ENCODE results near the gene HDAC4. TPM values are rescaled to one million over a fixed set of nuclear protein-coding genes. Genes with fewer than 3 reads are reported as not detected.

Gene HDAC4
- total and polyA plus RNA-seq, 3 donors from 2014 or later = 29.0 to 67.5 (median 58.7) TPM

- H3K4me1 ChIP-seq = peaks cover 43% of the 10 kb centered on the region
- peak; percentile 3 for DNase-seq
- WGBS, 2 donors = 87 to 89% methylated on average over 6 of the region's 6 CpGs
- TF ChIP-seq POLR2A (IDR thresholded peaks at IDR 0.05) (no peak), CTCF (IDR thresholded peaks at IDR 0.05) (no peak)
- no peak overlapping the region for H3K4me3 ChIP-seq
- H3K9me3 ChIP-seq = no peaks in the 10 kb centered on the region
- no peaks in the 10 kb centered on the region for H3K36me3 ChIP-seq (ENCODE audit: low read depth, missing control alignments)
- H3K27ac ChIP-seq = peak overlapping the region in 1 of 2 donors; percentile 62
- intact Hi-C loops (cut with DNase I; ENCODE audit: low total_unique reads) = no loop called here
- H3K27me3 ChIP-seq = no peaks in the 10 kb centered on the region
These were observed 111.3 kb downstream of the HDAC4 start for GRCh38 chr2:239289545-239289944.

GRCh38 chr2:239288951-239289511 is 111.8 kb downstream of the HDAC4 start:
- DNase-seq = no peak
- intact Hi-C loops (cut with DNase I; ENCODE audit: low total_unique reads) = no loop called here
- 32 to 34% methylated on average over 7 of the region's 7 CpGs for WGBS, 2 donors
- no peaks in the 10 kb centered on the region for H3K27me3 ChIP-seq
- H3K36me3 ChIP-seq (ENCODE audit: low read depth, missing control alignments) = no peaks in the 10 kb centered on the region
- H3K4me3 ChIP-seq = no peak overlapping the region
- TF ChIP-seq POLR2A (IDR thresholded peaks at IDR 0.05) (no peak), CTCF (IDR thresholded peaks at IDR 0.05) (no peak)
- H3K27ac ChIP-seq = peak overlapping the region in 1 of 2 donors; percentile 62
- H3K9me3 ChIP-seq = no peaks in the 10 kb centered on the region
- H3K4me1 ChIP-seq = peaks cover 39% of the 10 kb centered on the region

- no peaks in the 10 kb centered on the region for H3K27me3 ChIP-seq
- TF ChIP-seq CTCF (IDR thresholded peaks at IDR 0.05) (no peak), POLR2A (IDR thresholded peaks at IDR 0.05) (no peak)
- no peak overlapping the region for H3K4me3 ChIP-seq
- peak overlapping the region in 1 of 2 donors; percentile 62 for H3K27ac ChIP-seq
- DNase-seq = no peak
- H3K4me1 ChIP-seq = peaks cover 37% of the 10 kb centered on the region
- intact Hi-C loops (cut with DNase I; ENCODE audit: low total_unique reads) = no loop called here
- H3K36me3 ChIP-seq (ENCODE audit: low read depth, missing control alignments) = no peaks in the 10 kb centered on the region
- WGBS, 2 donors = 41 to 43% methylated on average over 4 of the region's 4 CpGs
- H3K9me3 ChIP-seq = no peaks in the 10 kb centered on the region
These were observed 112.6 kb downstream of the HDAC4 start for GRCh38 chr2:239288237-239288636.

- DNase-seq = no peak
- 46 to 51% methylated on average over 5 of the region's 5 CpGs for WGBS, 2 donors
- Histone ChIP-seq H3K4me3 (no peak overlapping the region), H3K36me3 (ENCODE audit: low read depth, missing control alignments) (no peaks in the 10 kb centered on the region), H3K9me3 (no peaks in the 10 kb centered on the region), H3K27ac (peak overlapping the region in 1 of 2 donors; percentile 62), H3K4me1 (peaks cover 29% of the 10 kb centered on the region), H3K27me3 (no peaks in the 10 kb centered on the region)
- TF ChIP-seq CTCF (IDR thresholded peaks at IDR 0.05) = no peak
- no peak for TF ChIP-seq POLR2A (IDR thresholded peaks at IDR 0.05)
- intact Hi-C loops (cut with DNase I; ENCODE audit: low total_unique reads) = no loop called here
These were observed 113.4 kb downstream of the HDAC4 start for GRCh38 chr2:239287461-239287860.

GRCh38 chr2:239286901-239287300 is 113.9 kb downstream of the HDAC4 start:
- intact Hi-C loops (cut with DNase I; ENCODE audit: low total_unique reads) = no loop called here
- peaks cover 24% of the 10 kb centered on the region for H3K4me1 ChIP-seq
- no peak for DNase-seq

More at GRCh38 chr2:239286901-239287300, 113.9 kb downstream of the HDAC4 start:
- Histone ChIP-seq H3K9me3 (no peaks in the 10 kb centered on the region), H3K27me3 (no peaks in the 10 kb centered on the region), H3K27ac (peak overlapping the region in 1 of 2 donors; percentile 62), H3K4me3 (no peak overlapping the region), H3K36me3 (ENCODE audit: low read depth, missing control alignments) (no peaks in the 10 kb centered on the region)
- TF ChIP-seq POLR2A (IDR thresholded peaks at IDR 0.05) = no peak
- no peak for TF ChIP-seq CTCF (IDR thresholded peaks at IDR 0.05)
- WGBS, 2 donors = 72 to 75% methylated on average over 10 of the region's 10 CpGs

All from testis (tissue), 3 donors.